Right lobe of liver (tissue), 4 donors: ENCODE measurements around the gene DNAJC25.

ENCODE experiments used
- CTCF ChIP-seq, 4 donors: fragments of 200-600 bp in 3 of 4; fragments of 450-650 bp in 1 of 4; IDR thresholded peaks; one replicate each; pipeline versions ENCODE4 v1.5.1 to v1.8.0; 2016 to 2022; ENCODE audit warnings: antibody characterized with exemption in 4 of 4, mild to moderate bottlenecking in 2 of 4
- POLR2A ChIP-seq: fragments of 450-650 bp; IDR thresholded peaks from one replicate; pipeline ENCODE4 v1.6.1; 2017; ENCODE audit warnings: antibody characterized with exemption, mild to moderate bottlenecking
- donor health status: DM: no; HTN: no; CAD: no.
- donor health status: DM: no; HTN: no; CAD: no.
- donor health status: DM: no; HTN: yes; CAD: no.

GRCh38 chr9:111691672-111692329 lies 60.7 kb downstream of the DNAJC25 start:
- TF ChIP-seq CTCF (IDR thresholded peaks at IDR 0.05) (peak; percentile 40 to 55 (median 52)), POLR2A (no peak)
